Gastrocnemius medialis (tissue), 4 donors: ENCODE results near the gene KRTAP4-9.

Source experiments
- CTCF ChIP-seq, 5 experiments: fragments of 450-650 bp in 3 of 5; fragments of 200-600 bp in 2 of 5; sonication (generic) in 2 of 5; IDR thresholded peaks in 4 of 5; conservative IDR thresholded peaks in 1 of 5; 1 replicate in 4 of 5; 2 replicates in 1 of 5; pipeline ENCODE4 v1.5.1; 2016 to 2019; ENCODE audit warnings: antibody characterized with exemption in 5 of 5, mild to moderate bottlenecking in 3 of 5, moderate library complexity in 3 of 5
- POLR2A ChIP-seq, 2 donors: fragments of 450-650 bp; IDR thresholded peaks; one replicate each; pipeline ENCODE4 v1.6.1; 2017; ENCODE audit warnings: antibody characterized with exemption in 2 of 2, mild to moderate bottlenecking in 2 of 2, moderate library complexity in 2 of 2

GRCh38 chr17:41111151-41111885, 6.1 kb downstream of the KRTAP4-9 start:
- no peak for TF ChIP-seq CTCF (IDR thresholded peaks at IDR 0.05 in 4 of 5, conservative IDR thresholded peaks at IDR 0.05 in 1 of 5)
- no peak for TF ChIP-seq POLR2A (IDR thresholded peaks at IDR 0.05)
